ENCODE data around the gene DNPH1. TPM values are rescaled to one million over a fixed set of nuclear protein-coding genes. Genes with fewer than 3 reads are reported as not detected.

The DNPH1 gene
- polyA plus RNA-seq, 1 experiment = 63.9 TPM

GRCh38 chr6:43175676-43176422, 53.4 kb downstream of the DNPH1 start:
- Histone ChIP-seq H3K27me3 (ENCODE audit: control insufficient read depth, insufficient read depth, low read length) (no peaks in the 10 kb centered on the region), H3K4me3 (ENCODE audit: low read depth, low read length) (no peak overlapping the region), H3K36me3 (ENCODE audit: control insufficient read depth, insufficient read depth, low read length) (peaks cover 32% of the 10 kb centered on the region)
- TF ChIP-seq CTCF (IDR thresholded peaks at IDR 0.05; ENCODE audit: insufficient read depth, low read depth, low read length) = no peak
- DNase-seq (ENCODE audit: low read depth) = no peak
- ChIA-PET POLR2A (no interaction called here), CTCF (no interaction called here)

Other genes starting within 250 kb of the DNPH1 start
- 52.7 and 61.8 TPM in 2 replicates for gene PPP2R5D, start 244.9 kb downstream of the DNPH1 start, polyA plus RNA-seq (2011; rRNA removed)
- 107 and 121 TPM in 2 replicates for gene MEA1, start 215.5 kb downstream of the DNPH1 start, polyA plus RNA-seq (2011; rRNA removed)
- gene KLHDC3, start 215.2 kb downstream of the DNPH1 start, polyA plus RNA-seq (2011; rRNA removed) = 56.0 and 102 TPM in 2 replicates
- gene RRP36, start 207.9 kb downstream of the DNPH1 start, polyA plus RNA-seq (2011; rRNA removed) = 43.1 and 52.7 TPM in 2 replicates
- 31.8 and 50.7 TPM in 2 replicates for gene CUL7, start 175.6 kb downstream of the DNPH1 start, polyA plus RNA-seq (2011; rRNA removed)
- gene MRPL2, start 170.0 kb downstream of the DNPH1 start, polyA plus RNA-seq (2011; rRNA removed) = 20.5 and 22.8 TPM in 2 replicates
- gene KLC4, start 169.8 kb downstream of the DNPH1 start, polyA plus RNA-seq (2011; rRNA removed) = 13.2 and 16.8 TPM in 2 replicates
- 187 and 362 TPM in 2 replicates for gene PTK7, start 153.2 kb downstream of the DNPH1 start, polyA plus RNA-seq (2011; rRNA removed)
- gene SRF, start 58.2 kb downstream of the DNPH1 start, polyA plus RNA-seq (2011; rRNA removed) = 34.8 and 50.5 TPM in 2 replicates
- 9.7 and 12.4 TPM in 2 replicates for gene CUL9, start 47.3 kb downstream of the DNPH1 start, polyA plus RNA-seq (2011; rRNA removed)
- 0.01 TPM in 1 of 2 replicates, not detected in the other for gene TTBK1, start 14.0 kb upstream of the DNPH1 start, polyA plus RNA-seq (2011; rRNA removed)
- gene SLC22A7, start 68.8 kb upstream of the DNPH1 start, polyA plus RNA-seq (2011; rRNA removed) = not detected in 2 replicates
- gene CRIP3, start 79.3 kb upstream of the DNPH1 start, polyA plus RNA-seq (2011; rRNA removed) = not detected in 2 replicates
- 10.3 and 11.5 TPM in 2 replicates for gene ZNF318, start 140.2 kb upstream of the DNPH1 start, polyA plus RNA-seq (2011; rRNA removed)
- gene ABCC10, start 198.1 kb upstream of the DNPH1 start, polyA plus RNA-seq (2011; rRNA removed) = 10.6 and 27.8 TPM in 2 replicates
- gene DLK2, start 226.1 kb upstream of the DNPH1 start, polyA plus RNA-seq (2011; rRNA removed) = 2.1 and 4.8 TPM in 2 replicates
- gene TJAP1, start 248.1 kb upstream of the DNPH1 start, polyA plus RNA-seq (2011; rRNA removed) = 17.5 and 29.0 TPM in 2 replicates

Data from BJ (cell line).